Measurements from ENCODE around the gene TRMT1.

TRMT1 gene

GRCh38 chr19:13091400-13092157 lies 25.0 kb downstream of the TRMT1 start:
- DNase-seq (ENCODE audit: low read depth, low spot score) = no peak

- no peak for DNase-seq (ENCODE audit: low read depth, low spot score)
These were observed 25.9 kb downstream of the TRMT1 start for GRCh38 chr19:13090511-13091231.

GRCh38 chr19:13089857-13090507 lies 26.6 kb downstream of the TRMT1 start:
- no peak for DNase-seq (ENCODE audit: low read depth, low spot score)

GRCh38 chr19:13089139-13089856 lies 27.2 kb downstream of the TRMT1 start:
- DNase-seq (ENCODE audit: low read depth, low spot score) = no peak

- DNase-seq (ENCODE audit: low read depth, low spot score) = no peak
These were observed 28.6 kb downstream of the TRMT1 start for GRCh38 chr19:13087795-13088537.

- DNase-seq (ENCODE audit: low read depth, low spot score) = no peak
These were observed 29.2 kb downstream of the TRMT1 start for GRCh38 chr19:13087295-13087694.

- DNase-seq (ENCODE audit: low read depth, low spot score) = no peak
These were observed 30.2 kb downstream of the TRMT1 start for GRCh38 chr19:13086341-13086740.

GRCh38 chr19:13085666-13086065 lies 30.9 kb downstream of the TRMT1 start:
- no peak for DNase-seq (ENCODE audit: low read depth, low spot score)

GRCh38 chr19:13083627-13084026 lies 32.9 kb downstream of the TRMT1 start:
- no peak for DNase-seq (ENCODE audit: low read depth, low spot score)

GRCh38 chr19:13083008-13083404 lies 33.5 kb downstream of the TRMT1 start:
- no peak for DNase-seq (ENCODE audit: low read depth, low spot score)

GRCh38 chr19:13082192-13083007 lies 34.1 kb downstream of the TRMT1 start:
- DNase-seq (ENCODE audit: low read depth, low spot score) = no peak

GRCh38 chr19:13079542-13079986 lies 37.0 kb downstream of the TRMT1 start:
- no peak for DNase-seq (ENCODE audit: low read depth, low spot score)

GRCh38 chr19:13078897-13079541 lies 37.5 kb downstream of the TRMT1 start:
- no peak for DNase-seq (ENCODE audit: low read depth, low spot score)

- DNase-seq (ENCODE audit: low read depth, low spot score) = no peak
These were observed 38.2 kb downstream of the TRMT1 start for GRCh38 chr19:13078381-13078780.

GRCh38 chr19:13077240-13077639 lies 39.3 kb downstream of the TRMT1 start:
- DNase-seq (ENCODE audit: low read depth, low spot score) = no peak

- DNase-seq (ENCODE audit: low read depth, low spot score) = no peak
These were observed 39.8 kb downstream of the TRMT1 start for GRCh38 chr19:13076787-13077186.

- DNase-seq (ENCODE audit: low read depth, low spot score) = no peak
These were observed 40.2 kb downstream of the TRMT1 start for GRCh38 chr19:13076320-13076719.

GRCh38 chr19:13074378-13074777 lies 42.2 kb downstream of the TRMT1 start:
- no peak for DNase-seq (ENCODE audit: low read depth, low spot score)

GRCh38 chr19:13073263-13073662 lies 43.3 kb downstream of the TRMT1 start:
- no peak for DNase-seq (ENCODE audit: low read depth, low spot score)

Measured in activated naive CD8-positive, alpha-beta T cell treated with anti-CD3 and anti-CD28 coated beads, Interleukin-2, amount 50 U/mL, for 16 hours (primary cell).